HepG2 (cell line): Measurements from ENCODE around the gene RPRD1A. TPM values are rescaled to one million over a fixed set of nuclear protein-coding genes. Genes with fewer than 3 reads are reported as not detected.
"Not testable (repeated sequence)": the region's sequence is repeated elsewhere in the genome, so short reads cannot be mapped to it uniquely, and the experiment has no call there.

Experiments
- ATAC-seq: fragments of 200-7000 bp; cut with Tn5 transposase; 3 replicates; pipeline ENCODE4 v1.9.1; 2020; ENCODE audit warnings: mild to moderate bottlenecking, moderate library complexity
- BruUV-seq: library from RNA; stranded (reverse); fragments of 400-500 nt; replicated peaks from 2 replicates; lab custom pipeline; 2021; lab: Mats Ljungman, UMichigan
- CTCF ChIA-PET: fragments of 300-600 bp; formaldehyde crosslinking; extraction: SDS; loops from one replicate; lab custom pipeline; 2021; ENCODE audit warnings: low total read pairs, inconsistent platforms, low intra/inter-chr PET ratio; lab: Yijun Ruan, JAX
- POLR2A ChIA-PET: fragments of 350-600 bp; sonication (Branson Sonifier 250); formaldehyde crosslinking; loops from one replicate; lab custom pipeline; 2020; ENCODE audit warnings: antibody characterized with exemption, inconsistent platforms; lab: Yijun Ruan, JAX
- DNase-seq: peaks from one replicate; pipeline ENCODE4 v3.0.0-alpha.2; 2015; ENCODE audit warnings: low spot score
- FAIRE-seq: peaks from 3 replicates; lab custom pipeline; 2011; peaks lifted over from hg19 to GRCh38; lab: Jason Lieb, UNC
- H2AFZ ChIP-seq: one replicate; pipeline ENCODE4 v1.6.1; 2011; ENCODE audit warnings: low read length, inconsistent platforms
- H3K27ac ChIP-seq: fragments of 300-600 bp; 3 replicates; pipeline ENCODE4 v1.8.0; 2011; ENCODE audit warnings: mixed run types, mild to moderate bottlenecking, mixed read lengths, low read length, inconsistent platforms; ENCODE audit not compliant: insufficient read depth; ENCODE audit errors: extremely low read length
- H3K27me3 ChIP-seq, 2 experiments: fragments of 200-600 bp in 1 of 2; 2 replicates in 1 of 2; 3 replicates in 1 of 2; pipeline versions ENCODE4 v1.6.0 to v1.8.0; 2011; ENCODE audit warnings: low read length in 2 of 2, mild to moderate bottlenecking in 2 of 2, moderate library complexity in 2 of 2, inconsistent platforms in 1 of 2; ENCODE audit not compliant: insufficient read depth in 2 of 2, control insufficient read depth in 1 of 2
- H3K36me3 ChIP-seq, 2 experiments: fragments of 200-600 bp in 1 of 2; replicated peaks in 1 of 2; 2 replicates in 1 of 2; 3 replicates in 1 of 2; pipeline versions ENCODE4 v1.5.1 to v1.8.0; 2011; ENCODE audit warnings: low read length in 2 of 2, inconsistent platforms in 1 of 2; ENCODE audit not compliant: insufficient read depth in 2 of 2, control insufficient read depth in 1 of 2
- H3K4me1 ChIP-seq: 2 replicates; pipeline ENCODE4 v1.5.1; 2012; ENCODE audit warnings: low read length, inconsistent platforms; ENCODE audit not compliant: insufficient read depth
- H3K4me2 ChIP-seq: 2 replicates; pipeline ENCODE4 v1.6.0; 2011; ENCODE audit warnings: low read depth, low read length, inconsistent platforms
- H3K4me3 ChIP-seq, 3 experiments: fragments of 200-600 bp in 1 of 3; sonication (generic), shearing (Covaris generic) in 1 of 3; replicated peaks in 1 of 3; 2 replicates each; pipeline ENCODE4 v1.5.1; 2011 to 2016; ENCODE audit warnings: low read length in 3 of 3, inconsistent platforms in 2 of 3, low read depth in 2 of 3, mild to moderate bottlenecking in 2 of 3, control low read depth in 1 of 3, mixed read lengths in 1 of 3; ENCODE audit not compliant: insufficient read depth in 1 of 3
- H3K79me2 ChIP-seq: one replicate; pipeline ENCODE4 v1.6.1; 2011; ENCODE audit warnings: low read length, inconsistent platforms; ENCODE audit not compliant: insufficient read depth
- H3K9ac ChIP-seq: 2 replicates; pipeline ENCODE4 v1.6.0; 2011; ENCODE audit warnings: mild to moderate bottlenecking, low read depth, low read length, inconsistent platforms; ENCODE audit not compliant: insufficient read depth
- H3K9me3 ChIP-seq: 2 replicates; pipeline ENCODE4 v1.5.1; 2012; ENCODE audit warnings: mild to moderate bottlenecking, low read length
- H4K20me1 ChIP-seq: 2 replicates; pipeline ENCODE4 v1.6.0; 2011; ENCODE audit warnings: inconsistent platforms, mild to moderate bottlenecking, low read length, moderate library complexity; ENCODE audit not compliant: insufficient read depth
- FLYWCH1 ChIP-seq: sonication (generic); formaldehyde crosslinking; IDR thresholded peaks from 2 replicates; pipeline ENCODE4 v1.8.1; 2023; ENCODE audit warnings: mild to moderate bottlenecking, missing genetic modification reagents
- HOXA9 ChIP-seq: sonication (generic); formaldehyde crosslinking; IDR thresholded peaks from 2 replicates; pipeline ENCODE4 v1.8.1; 2022; ENCODE audit warnings: missing genetic modification reagents, mild to moderate bottlenecking, moderate library complexity, borderline replicate concordance
- SAP130 ChIP-seq: IDR thresholded peaks from 2 replicates; pipeline ENCODE4 v1.6.1; 2016; ENCODE audit warnings: low read depth
- XBP1 ChIP-seq: sonication (generic); formaldehyde crosslinking; IDR thresholded peaks from 2 replicates; pipeline ENCODE4 v1.5.0; 2020; ENCODE audit warnings: missing genetic modification reagents
- ZNF432 ChIP-seq: sonication (generic); formaldehyde crosslinking; IDR thresholded peaks from 2 replicates; pipeline ENCODE4 v1.5.0; 2020; ENCODE audit warnings: missing genetic modification reagents, mild to moderate bottlenecking, borderline replicate concordance
- ZNF83 ChIP-seq: sonication (generic); formaldehyde crosslinking; IDR thresholded peaks from 2 replicates; pipeline ENCODE4 v1.4.0; 2020; ENCODE audit warnings: missing genetic modification reagents, mild to moderate bottlenecking, borderline replicate concordance
- WGBS: methylation state at CpG from one replicate; pipeline ENCODE4 v1.1.6; 2017; ENCODE audit warnings: low lambda C conversion rate; 5-methylcytosine and 5-hydroxymethylcytosine counted together
- in situ Hi-C: cut with HindIII; loops from 2 replicates; pipeline ENCODE4 v1.10.0; 2017; ENCODE audit warnings: low pct_unique_long_range_greater_than_20kb; ENCODE audit not compliant: extremely low pct_ligation_motif_present
- intact Hi-C: fragments of 100-400 bp; cut with micrococcal nuclease; formaldehyde crosslinking; loops from one replicate; pipeline ENCODE4 v1.10.0; 2022; ENCODE audit not compliant: unreplicated experiment
- polyA plus RNA-seq, 8 experiments: library from polyadenylated mRNA; depleted of rRNA in 3 of 8; stranded (reverse) in 7 of 8; unstranded in 1 of 8; fragments of >200 nt; fragmentation: Illumina TruSeq in 4 of 8; extraction: Trizol in 4 of 8; gene quantifications; 2 replicates each; pipeline versions ENCODE4 v1.2.1 to v1.2.3, GENCODE V29; 2011 to 2016; ENCODE audit warnings: low read depth in 4 of 8, missing spikeins in 1 of 8, mixed read lengths in 1 of 8; ENCODE audit not compliant: insufficient read depth in 1 of 8
- total RNA-seq, 5 experiments: library from RNA; depleted of rRNA; stranded (reverse); fragments of >200 nt; fragmentation: Illumina TruSeq; extraction: Trizol; gene quantifications; 2 replicates each; pipeline ENCODE4 v1.2.3, GENCODE V29; 2016; ENCODE audit warnings: low read depth in 1 of 5
- TF ChIP-seq, protein P1 (sequence below): IDR thresholded peaks from 2 replicates; pipeline ENCODE4 v1.6.1; 2012; ENCODE audit warnings: low read length, improper control_type of control experiment
- TF ChIP-seq, protein P2 (sequence below): sonication (generic); formaldehyde crosslinking; IDR thresholded peaks from 2 replicates; pipeline ENCODE4 v1.4.0; 2020; ENCODE audit warnings: missing genetic modification reagents, borderline replicate concordance

RPRD1A gene
- total and polyA plus RNA-seq, 2 of the 13 experiments (the other 11 are each of a cell fraction or from before 2014, with no cell fraction given) = 42.5 to 78.2 TPM

GRCh38 chr18:36073676-36074075, 6.3 kb upstream of the RPRD1A start (continued):
- TF ChIP-seq, protein P1, sequence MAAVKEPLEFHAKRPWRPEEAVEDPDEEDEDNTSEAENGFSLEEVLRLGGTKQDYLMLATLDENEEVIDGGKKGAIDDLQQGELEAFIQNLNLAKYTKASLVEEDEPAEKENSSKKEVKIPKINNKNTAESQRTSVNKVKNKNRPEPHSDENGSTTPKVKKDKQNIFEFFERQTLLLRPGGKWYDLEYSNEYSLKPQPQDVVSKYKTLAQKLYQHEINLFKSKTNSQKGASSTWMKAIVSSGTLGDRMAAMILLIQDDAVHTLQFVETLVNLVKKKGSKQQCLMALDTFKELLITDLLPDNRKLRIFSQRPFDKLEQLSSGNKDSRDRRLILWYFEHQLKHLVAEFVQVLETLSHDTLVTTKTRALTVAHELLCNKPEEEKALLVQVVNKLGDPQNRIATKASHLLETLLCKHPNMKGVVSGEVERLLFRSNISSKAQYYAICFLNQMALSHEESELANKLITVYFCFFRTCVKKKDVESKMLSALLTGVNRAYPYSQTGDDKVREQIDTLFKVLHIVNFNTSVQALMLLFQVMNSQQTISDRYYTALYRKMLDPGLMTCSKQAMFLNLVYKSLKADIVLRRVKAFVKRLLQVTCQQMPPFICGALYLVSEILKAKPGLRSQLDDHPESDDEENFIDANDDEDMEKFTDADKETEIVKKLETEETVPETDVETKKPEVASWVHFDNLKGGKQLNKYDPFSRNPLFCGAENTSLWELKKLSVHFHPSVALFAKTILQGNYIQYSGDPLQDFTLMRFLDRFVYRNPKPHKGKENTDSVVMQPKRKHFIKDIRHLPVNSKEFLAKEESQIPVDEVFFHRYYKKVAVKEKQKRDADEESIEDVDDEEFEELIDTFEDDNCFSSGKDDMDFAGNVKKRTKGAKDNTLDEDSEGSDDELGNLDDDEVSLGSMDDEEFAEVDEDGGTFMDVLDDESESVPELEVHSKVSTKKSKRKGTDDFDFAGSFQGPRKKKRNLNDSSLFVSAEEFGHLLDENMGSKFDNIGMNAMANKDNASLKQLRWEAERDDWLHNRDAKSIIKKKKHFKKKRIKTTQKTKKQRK = no peak
- TF ChIP-seq XBP1 = no peak
- no peak for TF ChIP-seq ZNF83 (CRISPR knock-in tag)
- no peak for TF ChIP-seq ZNF432
- no peak for TF ChIP-seq HOXA9
- TF ChIP-seq FLYWCH1 (CRISPR knock-in tag) = no peak
- TF ChIP-seq SAP130 (CRISPR knock-in tag) = no peak
- TF ChIP-seq, protein P2, sequence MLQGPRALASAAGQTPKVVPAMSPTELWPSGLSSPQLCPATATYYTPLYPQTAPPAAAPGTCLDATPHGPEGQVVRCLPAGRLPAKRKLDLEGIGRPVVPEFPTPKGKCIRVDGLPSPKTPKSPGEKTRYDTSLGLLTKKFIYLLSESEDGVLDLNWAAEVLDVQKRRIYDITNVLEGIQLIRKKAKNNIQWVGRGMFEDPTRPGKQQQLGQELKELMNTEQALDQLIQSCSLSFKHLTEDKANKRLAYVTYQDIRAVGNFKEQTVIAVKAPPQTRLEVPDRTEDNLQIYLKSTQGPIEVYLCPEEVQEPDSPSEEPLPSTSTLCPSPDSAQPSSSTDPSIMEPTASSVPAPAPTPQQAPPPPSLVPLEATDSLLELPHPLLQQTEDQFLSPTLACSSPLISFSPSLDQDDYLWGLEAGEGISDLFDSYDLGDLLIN (CRISPR knock-in tag) = no peak
- TF ChIP-seq, all 625 proteins: peak for 0

GRCh38 chr18:36072406-36072805, 5.0 kb upstream of the RPRD1A start:
- BruUV-seq, DNase-seq, H3K27ac ChIP-seq, H3K4me3 ChIP-seq, H4K20me1 ChIP-seq, FAIRE-seq, in situ Hi-C loops, POLR2A ChIA-PET, H3K9me3 ChIP-seq, CTCF ChIA-PET, ATAC-seq, H3K4me2 ChIP-seq, H3K36me3 ChIP-seq, H3K27me3 ChIP-seq, H3K9ac ChIP-seq, H2AFZ ChIP-seq, intact Hi-C loops, H3K79me2 ChIP-seq: not testable (repeated sequence)
- 64% methylated on average over 8 of the region's 8 CpGs for WGBS
- peaks cover 26% of the 10 kb centered on the region for H3K4me1 ChIP-seq
